Stomach (tissue), 9 donors: ENCODE results near the gene NTN1. TPM values are rescaled to one million over a fixed set of nuclear protein-coding genes. Genes with fewer than 3 reads are reported as not detected.

Source experiments
- DNase-seq, 2 donors: peaks; one replicate each; pipeline versions ENCODE4 v3.0.0 to v3.0.0-alpha.2; 2013 to 2019
- H3K27ac ChIP-seq, 5 donors: fragments of 200-600 bp in 4 of 5; sonication (generic) in 4 of 5; one replicate each; pipeline ENCODE4 v1.5.1; 2013 to 2019; ENCODE audit warnings: mild to moderate bottlenecking in 1 of 5, moderate library complexity in 1 of 5
- H3K27me3 ChIP-seq, 3 donors: fragments of 200-600 bp; sonication (generic); one replicate each; pipeline ENCODE4 v1.5.1; 2017 to 2019; ENCODE audit warnings: mixed run types in 1 of 3
- H3K36me3 ChIP-seq, 4 donors: fragments of 200-600 bp; sonication (generic); 1 replicate in 3 of 4; 2 replicates in 1 of 4; pipeline ENCODE4 v1.5.1; 2016 to 2019
- H3K4me1 ChIP-seq, 4 donors: fragments of 200-600 bp; sonication (generic); one replicate each; pipeline ENCODE4 v1.5.1; 2016 to 2019
- H3K4me3 ChIP-seq, 4 donors: fragments of 200-600 bp; sonication (generic) in 3 of 4; one replicate each; pipeline ENCODE4 v1.5.1; 2016 to 2019; ENCODE audit warnings: mild to moderate bottlenecking in 1 of 4
- H3K9me3 ChIP-seq, 4 donors: fragments of 200-600 bp; sonication (generic); one replicate each; pipeline ENCODE4 v1.5.1; 2016 to 2019
- EP300 ChIP-seq: sonication (generic); formaldehyde crosslinking; IDR thresholded peaks from one replicate; pipeline ENCODE4 v1.6.1; 2017; ENCODE audit warnings: antibody characterized with exemption
- POLR2A ChIP-seq, 4 donors: fragments of 450-650 bp; IDR thresholded peaks; one replicate each; pipeline ENCODE4 v1.6.1; 2016; ENCODE audit warnings: antibody characterized with exemption in 4 of 4, control low read depth in 2 of 4, mild to moderate bottlenecking in 1 of 4, moderate library complexity in 1 of 4
- POLR2AphosphoS5 ChIP-seq, 3 donors: sonication (generic); formaldehyde crosslinking; IDR thresholded peaks; one replicate each; pipeline ENCODE4 v1.6.1; 2016; ENCODE audit warnings: antibody characterized with exemption in 3 of 3
- WGBS, 5 donors: extraction: QIAGEN DNeasy Blood & Tissue Kit in 3 of 5; methylation state at CpG; one replicate each; pipeline versions ENCODE4 v1.1.5 to v1.1.7; 2013 to 2018; 5-methylcytosine and 5-hydroxymethylcytosine counted together
- intact Hi-C: fragments of 100-400 bp; cut with DNase I; formaldehyde crosslinking; loops from one replicate; pipeline ENCODE4 v1.15.1; 2023; ENCODE audit warnings: low total_unique reads
- polyA plus RNA-seq, 3 donors: library from polyadenylated mRNA; stranded (reverse); fragments of 200-250 nt; gene quantifications; one replicate each; pipeline ENCODE4 v1.2.3, GENCODE V29; 2013
- total RNA-seq, 5 donors: library from RNA; depleted of rRNA; stranded (reverse); fragments of >200 nt; gene quantifications; one replicate each; pipeline versions ENCODE4 v1.1.0 to v1.2.3, GENCODE V29; 2014 to 2016
- TF ChIP-seq, protein P1 (sequence below), 7 experiments: fragments of 450-650 bp in 4 of 7; fragments of 200-600 bp in 3 of 7; sonication (generic) in 3 of 7; IDR thresholded peaks; one replicate each; pipeline ENCODE4 v1.5.1; 2016 to 2019; ENCODE audit warnings: antibody characterized with exemption in 7 of 7, control low read depth in 2 of 7, mild to moderate bottlenecking in 1 of 7
- donor health status: healthy with polysubstance abuse.
- donor health status: Bipolar disorder and iron deficiency.
- donor health status: healthy.

NTN1 gene
- total and polyA plus RNA-seq, 8 donors = 2.9 to 56.2 (median 9.0) TPM

DNA sequence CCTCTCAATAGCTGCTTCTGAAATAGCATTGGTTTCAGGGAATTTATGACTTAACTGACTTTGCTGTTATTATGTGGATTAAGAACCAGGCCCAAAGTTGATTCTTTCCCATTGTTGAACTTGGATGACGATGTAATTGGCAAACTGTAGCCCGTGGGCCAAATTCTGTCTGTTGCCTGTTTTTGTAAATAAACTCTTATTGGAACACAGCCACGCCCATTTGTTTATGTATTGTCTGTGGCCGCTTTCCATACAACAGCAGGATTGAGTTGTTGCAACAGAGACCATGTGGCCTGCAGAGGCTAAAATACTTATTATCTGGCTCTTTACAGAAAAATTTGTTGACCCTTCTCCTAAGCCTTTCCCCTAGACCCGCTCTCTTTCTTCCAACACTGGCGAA lies 31.6 kb downstream of the NTN1 start:
- Histone ChIP-seq H3K4me3 (no peak overlapping the region), H3K9me3 (peaks cover 0 to 10% (median 7%) of the 10 kb centered on the region in 4 donors), H3K27ac (peak overlapping the region in 1 of 5 donors; percentile 14), H3K27me3 (no peaks in the 10 kb centered on the region), H3K4me1 (peaks cover 0 to 17% (median 4%) of the 10 kb centered on the region in 4 donors), H3K36me3 (no peaks in the 10 kb centered on the region)
- peak in 1 of 3 donors; percentile 11 for TF ChIP-seq POLR2AphosphoS5 (IDR thresholded peaks at IDR 0.05)
- TF ChIP-seq, protein P1, sequence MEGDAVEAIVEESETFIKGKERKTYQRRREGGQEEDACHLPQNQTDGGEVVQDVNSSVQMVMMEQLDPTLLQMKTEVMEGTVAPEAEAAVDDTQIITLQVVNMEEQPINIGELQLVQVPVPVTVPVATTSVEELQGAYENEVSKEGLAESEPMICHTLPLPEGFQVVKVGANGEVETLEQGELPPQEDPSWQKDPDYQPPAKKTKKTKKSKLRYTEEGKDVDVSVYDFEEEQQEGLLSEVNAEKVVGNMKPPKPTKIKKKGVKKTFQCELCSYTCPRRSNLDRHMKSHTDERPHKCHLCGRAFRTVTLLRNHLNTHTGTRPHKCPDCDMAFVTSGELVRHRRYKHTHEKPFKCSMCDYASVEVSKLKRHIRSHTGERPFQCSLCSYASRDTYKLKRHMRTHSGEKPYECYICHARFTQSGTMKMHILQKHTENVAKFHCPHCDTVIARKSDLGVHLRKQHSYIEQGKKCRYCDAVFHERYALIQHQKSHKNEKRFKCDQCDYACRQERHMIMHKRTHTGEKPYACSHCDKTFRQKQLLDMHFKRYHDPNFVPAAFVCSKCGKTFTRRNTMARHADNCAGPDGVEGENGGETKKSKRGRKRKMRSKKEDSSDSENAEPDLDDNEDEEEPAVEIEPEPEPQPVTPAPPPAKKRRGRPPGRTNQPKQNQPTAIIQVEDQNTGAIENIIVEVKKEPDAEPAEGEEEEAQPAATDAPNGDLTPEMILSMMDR (IDR thresholded peaks at IDR 0.05) = no peak
- peak in 1 of 2 donors; percentile 48 for DNase-seq
- WGBS, 5 donors = 70 to 79% (median 71%) methylated on average over 6 of the region's 6 CpGs
- intact Hi-C loops = no loop called here

DNA sequence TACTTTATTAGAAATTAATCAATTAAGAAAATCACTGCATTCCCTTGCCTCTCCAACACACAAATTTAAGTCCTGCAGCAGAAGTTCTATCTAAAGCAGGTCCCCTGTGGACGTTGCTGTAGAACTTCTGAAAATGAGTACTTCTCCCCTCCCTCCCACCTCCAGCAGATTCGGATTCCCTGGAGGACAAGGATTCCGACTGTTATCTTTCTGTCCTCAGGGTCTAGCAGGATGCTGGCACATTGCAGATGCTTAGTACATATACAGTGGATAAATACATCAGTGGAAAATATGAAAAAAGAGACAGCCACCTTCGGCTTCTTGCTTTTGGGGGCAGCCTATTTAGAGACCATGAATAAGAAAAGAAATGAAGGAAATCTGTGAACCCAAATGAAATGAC lies 32.1 kb downstream of the NTN1 start:
- intact Hi-C loops = no loop called here
- no peak for TF ChIP-seq EP300
- TF ChIP-seq, protein P1 (IDR thresholded peaks at IDR 0.05) = no peak
- TF ChIP-seq POLR2AphosphoS5 (IDR thresholded peaks at IDR 0.05) = no peak
- no peak for TF ChIP-seq POLR2A (IDR thresholded peaks at IDR 0.05)
- Histone ChIP-seq H3K4me1 (peaks cover 0 to 17% (median 4%) of the 10 kb centered on the region in 4 donors), H3K36me3 (no peaks in the 10 kb centered on the region), H3K9me3 (peaks cover 0 to 5% (median 2%) of the 10 kb centered on the region in 4 donors), H3K27me3 (no peaks in the 10 kb centered on the region), H3K4me3 (no peak overlapping the region), H3K27ac (peak overlapping the region in 1 of 5 donors; percentile 14)
- WGBS, 5 donors = 74 to 86% (median 81%) methylated on average over 4 of the region's 4 CpGs
- no peak for DNase-seq

DNA sequence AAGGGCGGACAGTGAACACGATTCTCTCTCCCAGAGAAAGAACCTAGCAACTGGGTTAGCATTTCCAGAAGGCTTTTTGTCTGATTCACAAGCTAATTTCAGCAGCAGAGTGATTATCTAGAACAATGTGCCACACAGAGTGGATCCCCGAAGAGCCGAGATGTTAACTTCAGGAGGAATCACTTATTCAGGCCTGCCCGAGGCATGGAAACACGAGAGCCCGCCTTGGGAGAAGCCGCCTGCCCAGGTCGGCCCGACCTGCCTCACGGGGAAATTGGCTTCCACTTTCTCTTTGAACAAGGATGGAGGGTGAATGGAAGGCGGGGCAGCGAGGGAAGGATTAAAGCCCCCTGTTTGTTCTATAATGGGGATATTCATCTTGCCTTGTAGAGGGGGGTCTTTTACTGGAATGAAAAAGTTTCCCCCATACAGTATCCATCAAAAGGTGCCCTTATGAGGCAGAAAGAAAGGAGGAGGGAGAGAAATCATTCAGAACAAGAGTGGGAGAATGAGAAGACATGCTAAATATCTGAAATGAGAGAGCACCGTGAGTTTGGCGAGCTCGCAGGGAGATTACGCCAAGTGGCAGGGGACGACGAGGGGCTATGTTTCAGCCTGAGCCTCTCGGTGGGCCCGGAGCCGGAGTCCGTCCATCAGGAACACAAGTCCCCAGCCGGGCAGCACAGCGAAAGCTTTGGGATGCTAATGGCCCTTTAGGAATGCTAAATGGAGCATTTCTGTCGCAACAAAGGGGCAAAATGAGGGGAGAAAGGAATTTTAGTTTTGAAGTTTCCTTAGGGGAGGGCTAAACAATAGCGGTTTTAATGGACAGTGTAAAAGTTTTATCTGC lies 33.0 kb downstream of the NTN1 start:
- H3K27ac ChIP-seq = no peak overlapping the region
- 90 to 93% (median 91%) methylated on average over 25 to 27 of the region's 27 CpGs for WGBS, 5 donors
- no peaks in the 10 kb centered on the region for H3K27me3 ChIP-seq
- no peaks in the 10 kb centered on the region for H3K9me3 ChIP-seq
- no peak overlapping the region for H3K4me3 ChIP-seq
- DNase-seq = no peak
- TF ChIP-seq POLR2AphosphoS5 (IDR thresholded peaks at IDR 0.05) = no peak
- TF ChIP-seq EP300 = no peak
- H3K36me3 ChIP-seq = no peaks in the 10 kb centered on the region
- intact Hi-C loops = no loop called here
- H3K4me1 ChIP-seq = peaks cover 0 to 17% (median 4%) of the 10 kb centered on the region in 4 donors

DNA sequence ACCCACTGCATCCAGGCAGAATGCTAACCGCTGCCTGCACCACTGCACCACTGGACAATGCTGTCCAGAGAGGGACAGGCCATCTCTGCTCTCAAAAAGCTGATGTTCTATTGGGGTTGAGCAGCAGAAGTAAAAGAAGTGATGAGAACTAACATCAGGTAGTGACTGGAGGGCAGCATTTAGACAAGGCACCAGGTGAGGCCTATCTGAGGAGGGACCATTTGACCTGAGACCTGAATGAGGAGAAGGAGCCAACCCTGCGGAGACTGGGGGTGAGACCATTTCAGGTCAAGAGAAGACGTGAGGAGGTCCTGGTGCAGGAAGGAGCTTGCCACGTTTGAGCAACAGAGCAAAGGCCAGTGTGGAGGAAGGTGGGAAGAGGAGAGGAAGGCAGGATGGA lies 34.0 kb downstream of the NTN1 start:
- DNase-seq = no peak
- peaks cover 0 to 17% (median 4%) of the 10 kb centered on the region in 4 donors for H3K4me1 ChIP-seq
- no peaks in the 10 kb centered on the region for H3K36me3 ChIP-seq
- H3K9me3 ChIP-seq = no peaks in the 10 kb centered on the region
- 85 to 91% (median 89%) methylated on average over 4 of the region's 4 CpGs for WGBS, 5 donors
- intact Hi-C loops = no loop called here
- H3K27me3 ChIP-seq = no peaks in the 10 kb centered on the region
- no peak overlapping the region for H3K4me3 ChIP-seq
- TF ChIP-seq EP300 (no peak), POLR2AphosphoS5 (IDR thresholded peaks at IDR 0.05) (no peak), POLR2A (IDR thresholded peaks at IDR 0.05) (no peak)
- TF ChIP-seq, protein P1 (IDR thresholded peaks at IDR 0.05) = no peak
- H3K27ac ChIP-seq = no peak overlapping the region

DNA sequence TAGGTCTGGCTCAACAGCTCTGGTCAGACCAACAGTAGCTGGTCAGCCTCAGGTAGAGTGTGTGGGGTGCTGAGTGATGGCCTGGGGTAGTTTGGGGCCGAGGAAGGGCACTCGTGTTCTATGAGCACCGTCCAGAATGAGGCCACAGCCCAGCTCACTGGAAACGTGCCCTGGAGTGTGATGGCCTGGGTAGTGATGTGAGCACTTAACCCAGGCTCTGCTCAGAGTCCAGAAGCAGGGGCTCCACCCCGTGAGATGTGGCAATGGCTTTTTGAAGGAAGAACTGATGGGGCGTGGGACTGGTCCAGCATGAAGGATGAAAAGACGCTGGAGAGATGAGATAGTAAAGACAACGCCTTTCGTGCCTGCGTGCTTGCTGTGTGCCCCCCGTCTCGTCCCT lies 35.3 kb downstream of the NTN1 start:
- H3K4me1 ChIP-seq = peaks cover 0 to 11% (median 0%) of the 10 kb centered on the region in 4 donors
- WGBS, 5 donors = 77 to 86% (median 83%) methylated on average over 12 of the region's 12 CpGs
- no peaks in the 10 kb centered on the region for H3K9me3 ChIP-seq
- no peak for DNase-seq
- TF ChIP-seq POLR2A (IDR thresholded peaks at IDR 0.05) (no peak), POLR2AphosphoS5 (IDR thresholded peaks at IDR 0.05) (no peak), EP300 (no peak)
- H3K4me3 ChIP-seq = no peak overlapping the region
- no peaks in the 10 kb centered on the region for H3K27me3 ChIP-seq
- intact Hi-C loops = no loop called here
- no peaks in the 10 kb centered on the region for H3K36me3 ChIP-seq
- no peak overlapping the region for H3K27ac ChIP-seq
